ENCODE measurements around the gene FLYWCH1.
A peak's percentile ranks its signal among the peaks of the same experiment; 100 is the strongest.

FLYWCH1 gene

DNA sequence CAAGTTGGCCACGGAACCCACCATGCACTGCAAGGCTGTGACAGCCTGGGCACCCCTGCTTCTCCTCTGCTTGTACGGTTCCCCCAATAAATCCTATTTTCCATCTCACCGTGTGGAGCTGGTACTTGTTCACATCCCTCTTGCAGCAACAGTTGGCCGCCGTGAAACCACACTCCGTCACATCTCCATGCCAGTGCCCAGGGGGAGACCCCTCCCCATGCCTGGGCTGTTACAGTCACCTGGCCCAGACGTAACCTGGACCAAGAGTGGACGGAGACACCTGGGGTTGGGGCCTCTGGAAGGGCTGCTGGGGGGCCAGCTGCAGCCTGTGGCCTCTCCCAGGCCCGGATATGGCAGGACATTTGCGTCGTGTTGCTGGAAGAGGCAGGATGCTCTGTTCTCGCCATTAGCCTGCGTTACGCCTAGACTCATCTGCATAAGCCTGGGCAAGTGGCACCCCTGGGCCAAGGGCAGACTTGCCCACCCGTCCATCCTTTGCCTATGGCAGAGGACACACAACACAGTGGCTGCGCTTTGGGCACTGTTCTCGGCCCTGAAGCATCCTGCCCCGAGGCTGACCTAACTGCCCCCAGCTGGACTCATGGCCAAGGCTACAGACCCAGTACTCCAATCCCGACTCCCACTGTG, 38.1 kb downstream of the FLYWCH1 start:
- no peaks in the 10 kb centered on the region for H3K9me3 ChIP-seq
- H3K27me3 ChIP-seq: no peaks in the 10 kb centered on the region
- no peaks in the 10 kb centered on the region for H4K20me1 ChIP-seq
- no peak for TF ChIP-seq Cebpa-rat (IDR thresholded peaks at IDR 0.05)
- 0 out of 2 replicates have a peak overlapping the region, but pooled peaks have one; percentile 94 for H3K4me2 ChIP-seq
- peaks cover 52% of the 10 kb centered on the region for H3K4me1 ChIP-seq
- H3K36me3 ChIP-seq: peaks cover 42% of the 10 kb centered on the region
- no peak overlapping the region for H3K9ac ChIP-seq
- no peak overlapping the region for H3K27ac ChIP-seq
- no peak overlapping the region for H3K4me3 ChIP-seq

- no peaks in the 10 kb centered on the region for H3K27me3 ChIP-seq
- H3K4me3 ChIP-seq: no peak overlapping the region
- H4K20me1 ChIP-seq: no peaks in the 10 kb centered on the region
- H3K9me3 ChIP-seq: no peaks in the 10 kb centered on the region
- peak overlapping the region; percentile 94; the same call in 1 of the 2 replicates for H3K4me2 ChIP-seq
- no peak for TF ChIP-seq Cebpa-rat (IDR thresholded peaks at IDR 0.05)
- peaks cover 57% of the 10 kb centered on the region for H3K4me1 ChIP-seq
- H3K36me3 ChIP-seq: peaks cover 37% of the 10 kb centered on the region
- no peak overlapping the region for H3K9ac ChIP-seq
- H3K27ac ChIP-seq: no peak overlapping the region
Observed at GRCh38 chr16:2950353-2950724, 38.6 kb downstream of the FLYWCH1 start.

DNA sequence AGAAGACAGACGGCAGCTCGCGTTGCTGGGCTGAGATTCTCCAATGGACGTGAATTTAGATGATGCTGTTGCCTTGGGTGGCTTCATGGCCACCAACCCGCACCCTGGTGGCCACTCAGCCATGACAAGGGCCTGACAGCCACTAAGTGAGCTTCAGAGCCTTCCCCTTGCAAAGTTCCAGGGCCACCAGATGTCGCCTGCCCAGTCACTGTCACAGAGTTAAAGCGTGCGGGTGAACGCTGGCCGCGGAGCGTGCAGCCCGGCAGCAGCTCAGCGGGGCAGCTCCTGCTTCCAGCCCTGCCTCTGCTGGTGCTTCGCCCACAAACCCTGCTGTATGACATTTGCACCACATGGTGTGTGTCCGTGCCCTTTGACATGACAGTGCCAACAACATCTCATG, 39.0 kb downstream of the FLYWCH1 start:
- peaks cover 61% of the 10 kb centered on the region for H3K4me1 ChIP-seq
- peak overlapping the region; percentile 96 for H3K27ac ChIP-seq
- no peak for TF ChIP-seq Cebpa-rat (IDR thresholded peaks at IDR 0.05)
- no peaks in the 10 kb centered on the region for H3K9me3 ChIP-seq
- H4K20me1 ChIP-seq: no peaks in the 10 kb centered on the region
- peak overlapping the region; percentile 94 for H3K4me2 ChIP-seq
- no peak overlapping the region for H3K9ac ChIP-seq
- H3K27me3 ChIP-seq: no peaks in the 10 kb centered on the region
- H3K4me3 ChIP-seq: no peak overlapping the region
- peaks cover 37% of the 10 kb centered on the region for H3K36me3 ChIP-seq

GRCh38 chr16:2952679-2953078, 40.9 kb downstream of the FLYWCH1 start:
- TF ChIP-seq Cebpa-rat (IDR thresholded peaks at IDR 0.05): no peak
- H3K4me1 ChIP-seq: peaks cover 74% of the 10 kb centered on the region
- H3K4me3 ChIP-seq: no peak overlapping the region
- peaks cover 26% of the 10 kb centered on the region for H3K36me3 ChIP-seq
- peak overlapping the region; percentile 96 for H3K27ac ChIP-seq
- no peaks in the 10 kb centered on the region for H4K20me1 ChIP-seq
- no peaks in the 10 kb centered on the region for H3K27me3 ChIP-seq
- H3K9me3 ChIP-seq: no peaks in the 10 kb centered on the region
- peak overlapping the region; percentile 94 for H3K4me2 ChIP-seq
- peak overlapping the region; percentile 84; the same call in 1 of the 2 replicates for H3K9ac ChIP-seq

DNA sequence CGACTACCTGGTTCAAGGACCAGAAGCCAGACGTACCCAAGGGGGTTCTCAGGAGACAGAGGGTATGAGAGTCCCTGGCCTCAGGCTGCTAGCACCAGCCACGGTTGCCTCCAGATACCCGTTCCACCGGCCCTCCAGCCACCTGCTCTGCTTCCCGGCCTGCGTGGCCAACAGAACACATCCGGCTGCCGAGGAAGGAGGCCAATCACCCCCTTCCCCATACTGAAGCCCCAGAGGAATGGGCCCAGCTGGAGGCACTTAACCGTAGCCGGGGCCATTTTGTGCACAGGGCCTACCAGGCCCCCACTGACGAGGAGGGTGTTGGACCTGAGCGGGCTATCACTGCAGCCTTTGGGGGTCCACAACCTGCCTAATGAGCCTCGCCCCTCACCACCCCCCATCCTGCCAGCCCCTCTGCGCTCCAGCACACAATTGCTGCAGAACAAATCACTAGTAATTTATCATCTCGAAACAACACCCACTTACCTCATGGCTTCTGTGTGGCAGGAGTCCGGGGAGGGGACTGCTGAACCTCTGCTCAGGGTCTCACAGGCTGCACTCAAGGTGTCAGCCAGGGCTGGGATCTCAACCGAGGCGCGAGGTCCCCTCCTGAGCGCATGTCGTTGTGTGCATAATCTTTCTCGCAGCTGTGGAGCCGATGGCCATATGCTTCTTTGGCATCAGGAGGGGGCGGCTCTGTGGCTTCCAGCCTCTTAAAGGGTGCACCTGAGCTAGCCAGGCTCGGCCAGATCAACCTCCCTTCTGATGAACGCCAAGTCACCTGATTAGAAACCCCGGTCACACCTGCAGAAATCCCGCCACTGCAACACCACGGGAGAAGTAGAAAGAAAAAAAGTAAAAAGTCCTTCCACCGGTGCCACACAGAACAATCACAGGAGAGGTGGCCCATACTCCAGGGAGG, 42.2 kb downstream of the FLYWCH1 start:
- Histone ChIP-seq H3K4me1 (peaks cover 77% of the 10 kb centered on the region), H3K4me2 (peak overlapping the region; percentile 94), H3K36me3 (peaks cover 15% of the 10 kb centered on the region), H3K4me3 (peak overlapping the region; percentile 44), H3K27me3 (no peaks in the 10 kb centered on the region), H4K20me1 (no peaks in the 10 kb centered on the region), H3K9ac (peak overlapping the region; percentile 84), H3K9me3 (no peaks in the 10 kb centered on the region), H3K27ac (peak overlapping the region; percentile 96)
- TF ChIP-seq Cebpa-rat (IDR thresholded peaks at IDR 0.05): no peak

- H3K27me3 ChIP-seq: no peaks in the 10 kb centered on the region
- no peak for TF ChIP-seq Cebpa-rat (IDR thresholded peaks at IDR 0.05)
- peaks cover 6% of the 10 kb centered on the region for H3K36me3 ChIP-seq
- no peaks in the 10 kb centered on the region for H3K9me3 ChIP-seq
- peak overlapping the region; percentile 96 for H3K27ac ChIP-seq
- H3K4me3 ChIP-seq: peak overlapping the region; percentile 44; the same call in 1 of the 2 replicates
- H4K20me1 ChIP-seq: no peaks in the 10 kb centered on the region
- H3K4me2 ChIP-seq: peak overlapping the region; percentile 94
- peaks cover 84% of the 10 kb centered on the region for H3K4me1 ChIP-seq
- peak overlapping the region; percentile 84 for H3K9ac ChIP-seq
Observed at GRCh38 chr16:2954656-2955381, 43.1 kb downstream of the FLYWCH1 start.

GRCh38 chr16:2955438-2955778, 43.7 kb downstream of the FLYWCH1 start:
- Histone ChIP-seq H4K20me1 (no peaks in the 10 kb centered on the region), H3K4me2 (peak overlapping the region; percentile 94), H3K27me3 (no peaks in the 10 kb centered on the region), H3K9me3 (no peaks in the 10 kb centered on the region), H3K4me3 (peak overlapping the region; percentile 44; the same call in 1 of the 2 replicates), H3K4me1 (peaks cover 84% of the 10 kb centered on the region), H3K27ac (peak overlapping the region; percentile 96), H3K36me3 (peaks cover under 1% of the 10 kb centered on the region; the same call in 1 of the 2 replicates), H3K9ac (peak overlapping the region; percentile 84; the same call in 1 of the 2 replicates)
- TF ChIP-seq Cebpa-rat (IDR thresholded peaks at IDR 0.05): no peak

DNA sequence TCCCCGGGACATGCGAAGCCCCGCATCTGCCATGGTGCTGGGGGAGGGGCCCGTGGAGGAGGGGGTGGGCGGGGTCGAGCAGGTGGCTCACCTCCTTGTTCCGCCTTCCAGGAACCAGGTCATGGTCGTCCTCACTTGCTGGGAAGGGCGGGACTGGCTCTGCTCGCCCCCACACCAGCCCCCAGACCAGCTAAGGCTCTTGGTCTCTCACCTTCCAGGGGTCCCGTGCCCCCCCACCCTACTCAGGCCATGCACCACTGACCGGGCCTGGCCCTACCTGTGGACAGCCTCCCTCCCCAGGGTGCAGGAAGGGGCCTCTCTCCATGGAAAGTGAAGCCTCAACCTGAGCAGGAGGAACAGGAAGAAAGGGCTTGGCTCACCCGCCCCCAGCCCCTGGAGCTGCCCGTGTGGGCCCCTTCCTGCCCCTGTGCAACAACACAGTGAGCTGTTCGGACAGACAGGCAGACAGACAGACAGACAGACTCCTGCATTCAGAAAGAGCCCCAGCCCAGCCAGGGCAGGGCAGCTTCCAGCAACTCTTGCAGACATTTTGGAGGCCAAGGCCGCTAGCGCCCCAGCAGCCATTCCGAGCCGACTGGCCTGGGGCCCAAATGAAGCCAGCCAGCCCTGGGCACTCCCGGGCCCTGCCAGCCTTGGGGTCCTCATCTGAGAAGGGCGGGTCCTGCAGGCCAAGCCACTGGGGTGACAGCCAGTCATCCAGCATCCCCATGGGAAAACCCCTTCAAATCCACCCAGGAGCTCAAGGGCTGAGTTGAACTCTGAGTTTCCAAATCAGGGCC, 44.2 kb downstream of the FLYWCH1 start:
- H3K36me3 ChIP-seq: no peaks in the 10 kb centered on the region
- no peaks in the 10 kb centered on the region for H4K20me1 ChIP-seq
- H3K4me1 ChIP-seq: peaks cover 84% of the 10 kb centered on the region
- H3K9ac ChIP-seq: peak overlapping the region; percentile 64; the same call in 1 of the 2 replicates
- H3K27ac ChIP-seq: peak overlapping the region; percentile 96
- no peak for TF ChIP-seq Cebpa-rat (IDR thresholded peaks at IDR 0.05)
- peak overlapping the region; percentile 94 for H3K4me2 ChIP-seq
- no peaks in the 10 kb centered on the region for H3K9me3 ChIP-seq
- no peaks in the 10 kb centered on the region for H3K27me3 ChIP-seq
- H3K4me3 ChIP-seq: no peak overlapping the region

- TF ChIP-seq Cebpa-rat (IDR thresholded peaks at IDR 0.05): no peak
- Histone ChIP-seq H3K27ac (peak overlapping the region; percentile 96), H4K20me1 (no peaks in the 10 kb centered on the region), H3K36me3 (no peaks in the 10 kb centered on the region), H3K4me2 (peak overlapping the region; percentile 94), H3K9ac (no peak overlapping the region), H3K27me3 (no peaks in the 10 kb centered on the region), H3K4me3 (no peak overlapping the region), H3K4me1 (peaks cover 84% of the 10 kb centered on the region), H3K9me3 (no peaks in the 10 kb centered on the region)
Observed at GRCh38 chr16:2956579-2956956, 44.8 kb downstream of the FLYWCH1 start.

Data from BLaER1 (cell line).